HepG2 (cell line): ENCODE measurements around the gene B4GALT5. TPM values are rescaled to one million over a fixed set of nuclear protein-coding genes. Genes with fewer than 3 reads are reported as not detected.

Source experiments
- AFF4 ChIP-seq: sonication (generic); formaldehyde crosslinking; IDR thresholded peaks from 2 replicates; pipeline ENCODE4 v1.4.0; 2020; ENCODE audit warnings: missing genetic modification reagents
- ESRRA ChIP-seq: sonication (generic); formaldehyde crosslinking; IDR thresholded peaks from 2 replicates; pipeline ENCODE4 v1.5.1; 2020; ENCODE audit warnings: mild to moderate bottlenecking, low read depth, missing genetic modification reagents
- HDAC1 ChIP-seq: sonication (generic); formaldehyde crosslinking; IDR thresholded peaks from 2 replicates; pipeline ENCODE4 v1.5.1; 2020; ENCODE audit warnings: mild to moderate bottlenecking, missing genetic modification reagents
- KMT2A ChIP-seq: sonication (generic); formaldehyde crosslinking; IDR thresholded peaks from 2 replicates; pipeline ENCODE4 v1.4.0; 2020; ENCODE audit warnings: missing genetic modification reagents
- MAF1 ChIP-seq: sonication (generic); formaldehyde crosslinking; IDR thresholded peaks from 2 replicates; pipeline ENCODE4 v1.5.0; 2020; ENCODE audit warnings: missing genetic modification reagents, borderline replicate concordance
- MTA3 ChIP-seq: sonication (generic); formaldehyde crosslinking; IDR thresholded peaks from 2 replicates; pipeline ENCODE4 v1.4.0; 2020; ENCODE audit warnings: missing genetic modification reagents
- MTERF4 ChIP-seq: sonication (generic); formaldehyde crosslinking; IDR thresholded peaks from 2 replicates; pipeline ENCODE4 v1.8.0; 2023; ENCODE audit warnings: mild to moderate bottlenecking, missing genetic modification reagents
- MTF2 ChIP-seq: sonication (generic); formaldehyde crosslinking; IDR thresholded peaks from 2 replicates; pipeline ENCODE4 v1.5.0; 2020; ENCODE audit warnings: missing genetic modification reagents, borderline replicate concordance
- NR2F6 ChIP-seq, 2 experiments: IDR thresholded peaks; 2 replicates each; pipeline ENCODE4 v1.6.1; 2016; ENCODE audit warnings: antibody characterized with exemption in 1 of 2, mild to moderate bottlenecking in 1 of 2
- PPARG ChIP-seq: conservative IDR thresholded peaks from 2 replicates; pipeline ENCODE4 v1.6.1; 2016; ENCODE audit warnings: missing biosample characterization, missing genetic modification reagents
- PTBP1 ChIP-seq: fragments of 200-400 bp; formaldehyde crosslinking; IDR thresholded peaks from 2 replicates; pipeline ENCODE4 v1.6.1; 2018; ENCODE audit warnings: low read length, low read depth; ENCODE audit not compliant: poor library complexity, severe bottlenecking
- SNAPC2 ChIP-seq: sonication (generic); formaldehyde crosslinking; IDR thresholded peaks from 2 replicates; pipeline ENCODE4 v1.8.1; 2022; ENCODE audit warnings: mild to moderate bottlenecking, missing genetic modification reagents
- SSRP1 ChIP-seq: IDR thresholded peaks from 2 replicates; pipeline ENCODE4 v1.6.1; 2016; ENCODE audit warnings: control low read depth
- TRAFD1 ChIP-seq: sonication (generic); formaldehyde crosslinking; IDR thresholded peaks from 2 replicates; pipeline ENCODE4 v1.5.1; 2020; ENCODE audit warnings: missing genetic modification reagents, mild to moderate bottlenecking, borderline replicate concordance
- YEATS2 ChIP-seq: sonication (generic); formaldehyde crosslinking; IDR thresholded peaks from 2 replicates; pipeline ENCODE4 v1.4.0; 2020; ENCODE audit warnings: missing genetic modification reagents, borderline replicate concordance
- ZBTB43 ChIP-seq: sonication (generic); formaldehyde crosslinking; conservative IDR thresholded peaks from 2 replicates; pipeline ENCODE4 v1.4.0; 2020; ENCODE audit warnings: missing genetic modification reagents
- ZNF232 ChIP-seq: sonication (generic); formaldehyde crosslinking; IDR thresholded peaks from 2 replicates; pipeline ENCODE4 v1.4.0; 2020; ENCODE audit warnings: missing genetic modification reagents, borderline replicate concordance
- ZNF281 ChIP-seq: sonication (generic); formaldehyde crosslinking; IDR thresholded peaks from 2 replicates; pipeline ENCODE4 v1.4.0; 2020; ENCODE audit warnings: missing genetic modification reagents, borderline replicate concordance
- ZNF546 ChIP-seq: sonication (generic); formaldehyde crosslinking; conservative IDR thresholded peaks from 2 replicates; pipeline ENCODE4 v1.8.1; 2023; ENCODE audit warnings: mild to moderate bottlenecking, missing genetic modification reagents
- ZNF816 ChIP-seq: sonication (generic); formaldehyde crosslinking; IDR thresholded peaks from 2 replicates; pipeline ENCODE4 v1.8.0; 2022; ENCODE audit warnings: missing genetic modification reagents, mild to moderate bottlenecking, borderline replicate concordance
- polyA plus RNA-seq, 8 experiments: library from polyadenylated mRNA; depleted of rRNA in 3 of 8; stranded (reverse) in 7 of 8; unstranded in 1 of 8; fragments of >200 nt; fragmentation: Illumina TruSeq in 4 of 8; extraction: Trizol in 4 of 8; gene quantifications; 2 replicates each; pipeline versions ENCODE4 v1.2.1 to v1.2.3, GENCODE V29; 2011 to 2016; ENCODE audit warnings: low read depth in 4 of 8, missing spikeins in 1 of 8, mixed read lengths in 1 of 8; ENCODE audit not compliant: insufficient read depth in 1 of 8
- total RNA-seq, 5 experiments: library from RNA; depleted of rRNA; stranded (reverse); fragments of >200 nt; fragmentation: Illumina TruSeq; extraction: Trizol; gene quantifications; 2 replicates each; pipeline ENCODE4 v1.2.3, GENCODE V29; 2016; ENCODE audit warnings: low read depth in 1 of 5

Gene B4GALT5
- total and polyA plus RNA-seq, 2 of the 13 experiments (the other 11 are each of a cell fraction or from before 2014, with no cell fraction given): 27.3 to 30.9 TPM

- TF ChIP-seq YEATS2 (CRISPR knock-in tag) (0 out of 2 replicates have a peak, but pooled peaks have one; percentile 9), TRAFD1 (CRISPR knock-in tag) (no peak), MTF2 (CRISPR knock-in tag) (no peak), ESRRA (CRISPR knock-in tag) (peak; percentile 97), SSRP1 (CRISPR knock-in tag) (0 out of 2 replicates have a peak, but pooled peaks have one; percentile 46), HDAC1 (peak; percentile 46; the same call in 1 of the 2 replicates), MAF1 (CRISPR knock-in tag) (no peak), SNAPC2 (CRISPR knock-in tag) (0 out of 2 replicates have a peak, but pooled peaks have one; percentile 47), ZNF281 (CRISPR knock-in tag) (peak; percentile 47; the same call in 1 of the 2 replicates), ZNF816 (no peak), KMT2A (CRISPR knock-in tag) (0 out of 2 replicates have a peak, but pooled peaks have one; percentile 7), PPARG (no peak), ZBTB43 (CRISPR knock-in tag) (no peak), AFF4 (CRISPR knock-in tag) (no peak), ZNF546 (CRISPR knock-in tag) (no peak), MTERF4 (CRISPR knock-in tag) (no peak), ZNF232 (no peak), MTA3 (CRISPR knock-in tag) (no peak), NR2F6 (IDR thresholded peaks at IDR 0.05) (no peak), NR2F6 (CRISPR knock-in tag; IDR thresholded peaks at IDR 0.05) (peak; percentile 66), PTBP1 (no peak)
Measured at GRCh38 chr20:49712118-49712517, 1.6 kb downstream of the B4GALT5 start (continued).
